SU-DHL-6 (cell line): ENCODE measurements around the gene CRTAC1.

Experiments
- EZH2phosphoT487 ChIP-seq: fragments of 200-600 bp; sonication (generic), shearing (Covaris generic); conservative IDR thresholded peaks from 2 replicates; pipeline ENCODE4 v1.6.1; 2018; ENCODE audit warnings: mild to moderate bottlenecking, antibody characterized with exemption, low read length, moderate library complexity, mixed read lengths
- TF ChIP-seq, protein P1 (sequence below): fragments of 200-600 bp; sonication (generic); IDR thresholded peaks from one replicate; pipeline ENCODE4 v1.5.1; 2017; ENCODE audit warnings: antibody characterized with exemption, mild to moderate bottlenecking, low read length, moderate library complexity; ENCODE audit not compliant: insufficient read depth, poor library complexity, severe bottlenecking

DNA sequence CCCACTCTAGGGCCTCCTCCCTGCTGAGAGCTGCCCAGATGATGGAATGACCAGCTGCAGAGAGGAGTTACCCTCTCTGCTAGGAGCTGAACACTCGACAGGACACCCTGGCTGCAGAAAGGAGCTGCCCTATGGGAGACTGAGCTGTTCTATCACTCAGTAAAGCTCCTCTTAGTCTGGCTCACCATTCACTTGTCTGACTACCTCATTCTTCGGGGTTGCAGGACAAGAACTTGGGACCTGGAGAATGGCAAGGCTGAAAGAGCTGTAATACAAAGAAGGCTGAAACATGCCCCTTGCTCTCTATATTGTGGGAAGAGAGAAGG is 30.5 kb downstream of the CRTAC1 start:
- TF ChIP-seq, protein P1, sequence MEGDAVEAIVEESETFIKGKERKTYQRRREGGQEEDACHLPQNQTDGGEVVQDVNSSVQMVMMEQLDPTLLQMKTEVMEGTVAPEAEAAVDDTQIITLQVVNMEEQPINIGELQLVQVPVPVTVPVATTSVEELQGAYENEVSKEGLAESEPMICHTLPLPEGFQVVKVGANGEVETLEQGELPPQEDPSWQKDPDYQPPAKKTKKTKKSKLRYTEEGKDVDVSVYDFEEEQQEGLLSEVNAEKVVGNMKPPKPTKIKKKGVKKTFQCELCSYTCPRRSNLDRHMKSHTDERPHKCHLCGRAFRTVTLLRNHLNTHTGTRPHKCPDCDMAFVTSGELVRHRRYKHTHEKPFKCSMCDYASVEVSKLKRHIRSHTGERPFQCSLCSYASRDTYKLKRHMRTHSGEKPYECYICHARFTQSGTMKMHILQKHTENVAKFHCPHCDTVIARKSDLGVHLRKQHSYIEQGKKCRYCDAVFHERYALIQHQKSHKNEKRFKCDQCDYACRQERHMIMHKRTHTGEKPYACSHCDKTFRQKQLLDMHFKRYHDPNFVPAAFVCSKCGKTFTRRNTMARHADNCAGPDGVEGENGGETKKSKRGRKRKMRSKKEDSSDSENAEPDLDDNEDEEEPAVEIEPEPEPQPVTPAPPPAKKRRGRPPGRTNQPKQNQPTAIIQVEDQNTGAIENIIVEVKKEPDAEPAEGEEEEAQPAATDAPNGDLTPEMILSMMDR, result no peak
- TF ChIP-seq EZH2phosphoT487, result no peak
